Iris pigment epithelial cell (primary cell): ENCODE results near the gene OMD.

ENCODE experiments used
- DNase-seq: peaks from one replicate; pipeline ENCODE4 v3.0.0-alpha.2; 2011; ENCODE audit warnings: low read depth

OMD gene, protein sequence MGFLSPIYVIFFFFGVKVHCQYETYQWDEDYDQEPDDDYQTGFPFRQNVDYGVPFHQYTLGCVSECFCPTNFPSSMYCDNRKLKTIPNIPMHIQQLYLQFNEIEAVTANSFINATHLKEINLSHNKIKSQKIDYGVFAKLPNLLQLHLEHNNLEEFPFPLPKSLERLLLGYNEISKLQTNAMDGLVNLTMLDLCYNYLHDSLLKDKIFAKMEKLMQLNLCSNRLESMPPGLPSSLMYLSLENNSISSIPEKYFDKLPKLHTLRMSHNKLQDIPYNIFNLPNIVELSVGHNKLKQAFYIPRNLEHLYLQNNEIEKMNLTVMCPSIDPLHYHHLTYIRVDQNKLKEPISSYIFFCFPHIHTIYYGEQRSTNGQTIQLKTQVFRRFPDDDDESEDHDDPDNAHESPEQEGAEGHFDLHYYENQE

DNA sequence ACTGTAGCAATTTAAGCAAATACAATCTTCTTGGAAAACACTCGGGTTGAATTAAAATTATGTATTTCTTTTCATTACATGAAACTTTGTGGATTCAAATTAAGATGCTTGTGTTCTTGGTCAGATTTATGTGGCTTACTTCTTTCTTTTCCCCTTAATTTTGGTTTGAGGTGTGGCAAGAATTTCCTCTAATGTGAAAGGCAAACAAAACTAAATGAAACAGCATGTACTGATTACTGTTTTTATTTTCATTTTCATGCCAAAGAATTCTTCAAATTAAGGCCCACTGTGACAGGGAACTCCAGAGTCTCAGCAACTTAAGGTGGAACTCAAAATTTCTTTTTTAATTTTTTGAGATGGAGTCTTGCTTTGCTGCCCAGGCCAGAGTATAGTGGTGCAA, at the start of gene OMD:
TSS of gene OMD (minus strand) at position 132 of the 400 bp plus-strand sequence. CDS start 6,913 bp downstream, outside the sequence.
- no peak for DNase-seq

DNA sequence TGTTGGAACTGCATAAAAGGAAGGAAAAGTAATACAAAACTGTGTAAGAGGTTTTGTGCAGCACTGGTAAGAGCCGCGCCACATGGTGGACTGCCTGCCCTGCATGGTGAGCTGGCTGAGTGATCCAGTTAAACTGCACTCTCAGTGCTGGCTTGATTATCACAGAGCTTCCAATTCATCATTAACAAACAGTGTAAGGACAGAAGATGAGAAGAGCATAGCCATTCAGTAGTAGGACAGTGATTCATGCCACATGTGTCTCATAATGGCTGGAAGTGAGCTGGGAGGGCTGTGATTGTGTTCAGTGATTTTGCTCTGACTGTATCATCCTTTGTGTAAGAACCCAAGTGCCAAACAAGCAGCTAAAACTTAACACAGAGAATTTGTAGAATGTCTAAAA, 43.9 kb upstream of the OMD start:
- no peak for DNase-seq

DNA sequence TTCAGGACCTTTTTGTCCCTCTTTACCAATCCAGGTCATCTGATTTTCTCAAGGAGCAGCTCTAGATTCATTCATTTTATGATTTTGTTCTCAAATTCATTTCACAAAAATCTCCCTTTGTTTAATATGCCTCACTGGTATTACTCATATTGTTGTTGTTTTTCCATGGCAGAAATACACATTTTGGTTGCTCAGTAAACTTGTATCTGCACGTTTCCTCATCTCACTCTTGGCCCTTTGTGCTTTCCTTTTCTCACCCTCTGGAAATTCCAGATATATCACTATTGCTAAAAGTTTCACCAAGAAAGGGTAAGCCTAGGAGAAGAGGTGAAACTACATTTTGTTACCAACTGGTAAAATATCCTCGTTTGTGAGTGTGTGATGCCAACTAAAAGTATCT, 43.2 kb upstream of the OMD start:
- no peak for DNase-seq

DNA sequence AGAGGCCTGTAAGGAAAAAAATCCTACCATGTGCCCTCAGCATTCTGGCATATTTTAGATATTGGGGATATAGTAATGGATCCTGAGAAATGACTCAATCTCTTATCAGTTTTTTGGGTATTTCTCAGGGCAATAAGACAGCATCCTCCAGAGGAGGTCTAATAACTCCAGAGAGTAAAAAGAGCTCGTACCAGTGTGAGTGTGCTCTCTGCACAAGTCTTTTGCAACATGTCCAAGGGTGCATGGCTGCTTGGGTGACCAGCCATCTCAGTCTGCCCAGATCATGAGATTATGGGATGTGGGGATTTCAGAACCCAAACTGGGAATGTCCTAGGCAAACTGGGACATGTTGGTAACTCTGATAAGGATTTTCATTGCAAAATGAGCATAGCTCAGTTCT, 42.8 kb upstream of the OMD start:
- no peak for DNase-seq

DNA sequence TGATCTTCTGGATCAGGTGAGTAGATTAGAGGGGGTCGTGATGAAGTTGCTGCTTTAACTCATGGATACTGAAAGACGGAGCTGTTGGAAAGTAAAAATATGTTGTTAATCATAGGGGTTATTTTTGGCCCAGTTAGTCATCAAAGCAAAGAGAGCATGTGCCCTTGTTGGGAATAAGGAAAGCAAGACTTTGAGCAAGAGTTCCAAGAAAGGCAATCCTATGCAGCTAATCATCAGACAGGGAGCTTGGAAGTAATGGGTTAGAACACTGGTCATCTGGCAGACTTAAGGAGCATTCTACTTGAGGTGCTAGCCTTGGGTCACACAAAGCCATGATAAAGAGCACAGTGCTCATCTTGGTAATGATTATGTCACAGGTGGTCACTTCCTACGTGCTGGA, 39.7 kb upstream of the OMD start:
- DNase-seq, result peak; percentile 90

DNA sequence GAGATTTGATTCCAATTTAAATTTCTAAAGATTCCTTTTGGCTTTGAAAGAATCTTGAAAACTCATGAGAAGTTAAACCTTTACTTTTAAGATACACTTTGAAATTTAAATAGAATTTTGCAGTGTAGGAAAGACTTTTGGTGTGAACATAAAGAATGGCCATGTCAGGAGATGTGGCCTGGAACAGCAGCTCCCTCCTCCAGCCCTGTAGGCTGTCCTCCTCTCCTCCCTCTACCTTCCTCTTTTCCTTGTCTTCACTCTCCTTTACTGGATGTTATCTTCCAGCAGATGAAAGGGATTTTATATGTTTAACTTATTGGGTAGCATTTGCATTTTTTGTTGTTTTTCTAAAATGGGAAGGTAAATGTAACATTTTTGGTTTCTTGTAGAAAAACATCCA, 39.1 kb upstream of the OMD start:
- no peak for DNase-seq

DNA sequence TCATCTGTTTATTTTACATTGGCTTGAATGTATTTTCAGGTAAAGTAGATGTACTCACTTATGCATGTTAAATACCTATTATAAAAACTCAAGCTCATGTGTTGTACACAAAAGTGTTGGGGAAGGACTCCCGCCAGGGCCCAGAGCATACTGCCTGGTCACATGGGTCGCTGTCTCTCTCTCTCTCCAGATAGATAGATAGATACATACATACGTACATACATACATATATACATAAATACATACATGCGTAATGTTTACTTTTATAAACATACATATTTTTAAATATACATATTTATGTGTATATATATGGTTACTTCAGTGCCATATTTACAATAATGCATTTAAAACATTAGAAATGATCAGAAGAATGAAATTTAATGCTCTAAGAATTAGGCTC, 33.3 kb upstream of the OMD start:
- no peak for DNase-seq

DNA sequence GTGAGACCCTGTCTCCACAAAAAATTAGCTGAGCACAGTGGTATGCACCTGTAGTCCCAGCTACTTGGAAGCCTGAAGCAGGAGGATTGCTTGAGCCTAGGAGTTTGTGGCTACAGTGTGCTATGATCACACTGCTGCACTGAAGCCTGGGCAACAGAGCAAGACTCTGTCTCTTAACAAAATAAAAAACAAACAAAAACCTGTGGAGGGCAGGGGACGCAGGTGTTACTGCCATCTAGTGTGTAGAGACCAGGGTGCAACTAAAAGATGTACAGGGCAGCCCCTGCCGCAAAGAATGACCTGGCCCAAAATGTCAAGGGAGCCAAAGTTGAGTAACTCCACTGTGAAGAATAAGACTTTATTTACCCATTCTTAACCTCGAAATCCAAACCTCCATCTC, 30.9 kb upstream of the OMD start:
- DNase-seq, result no peak

DNA sequence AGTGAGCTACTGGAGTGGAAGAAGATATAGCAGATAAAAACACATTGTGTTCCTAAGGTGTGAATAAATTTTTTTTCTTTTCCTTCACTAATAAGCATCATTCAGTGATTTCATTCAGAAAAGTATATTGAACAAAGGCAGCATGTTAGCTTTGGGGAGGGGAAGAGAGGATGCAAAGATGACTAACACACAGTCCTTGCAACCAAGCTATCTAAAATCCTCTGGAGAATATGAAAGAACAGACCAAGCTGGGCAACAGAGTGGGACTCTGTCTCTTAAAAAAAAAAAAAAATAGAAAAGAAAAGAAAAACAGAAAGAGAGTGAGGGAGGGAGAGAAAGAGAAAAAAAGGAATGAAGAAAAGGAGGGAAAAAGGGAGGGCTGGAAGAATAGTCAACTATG, 22.3 kb upstream of the OMD start:
- no peak for DNase-seq

DNA sequence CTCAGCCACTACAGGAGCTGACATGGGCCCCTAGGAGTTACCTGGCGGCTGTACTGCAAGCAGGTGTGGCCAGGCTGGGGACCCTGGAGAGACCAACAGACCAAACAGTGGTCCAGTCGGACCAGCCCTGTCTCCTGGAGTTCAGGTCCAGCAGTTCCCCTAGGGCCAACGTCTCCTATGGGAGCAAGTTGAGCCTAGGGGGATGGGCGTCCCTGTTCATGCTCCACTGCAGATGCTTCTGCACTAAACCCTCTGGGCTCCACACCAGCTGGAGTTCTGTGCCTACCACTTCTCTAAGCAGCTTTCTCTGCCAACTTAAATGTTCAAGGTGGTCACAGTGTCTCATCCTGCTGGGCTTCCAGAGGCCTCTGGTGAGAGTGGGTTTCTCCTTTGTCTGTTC, 20.6 kb upstream of the OMD start:
- no peak for DNase-seq

DNA sequence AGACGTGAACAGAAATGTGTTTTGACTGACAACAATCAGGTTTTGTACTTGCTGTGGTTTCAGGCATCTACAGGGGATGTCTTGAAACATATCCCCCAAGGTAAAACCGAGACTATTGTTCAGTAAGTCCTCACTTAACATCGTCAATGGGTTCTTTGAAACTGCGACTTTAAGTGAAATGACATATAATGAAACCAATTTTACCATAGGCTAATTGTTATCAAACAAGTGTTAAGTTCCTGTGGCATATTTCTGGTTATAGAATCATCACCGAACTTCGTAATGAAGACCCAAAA, 16.4 kb upstream of the OMD start:
- DNase-seq, result no peak

DNA sequence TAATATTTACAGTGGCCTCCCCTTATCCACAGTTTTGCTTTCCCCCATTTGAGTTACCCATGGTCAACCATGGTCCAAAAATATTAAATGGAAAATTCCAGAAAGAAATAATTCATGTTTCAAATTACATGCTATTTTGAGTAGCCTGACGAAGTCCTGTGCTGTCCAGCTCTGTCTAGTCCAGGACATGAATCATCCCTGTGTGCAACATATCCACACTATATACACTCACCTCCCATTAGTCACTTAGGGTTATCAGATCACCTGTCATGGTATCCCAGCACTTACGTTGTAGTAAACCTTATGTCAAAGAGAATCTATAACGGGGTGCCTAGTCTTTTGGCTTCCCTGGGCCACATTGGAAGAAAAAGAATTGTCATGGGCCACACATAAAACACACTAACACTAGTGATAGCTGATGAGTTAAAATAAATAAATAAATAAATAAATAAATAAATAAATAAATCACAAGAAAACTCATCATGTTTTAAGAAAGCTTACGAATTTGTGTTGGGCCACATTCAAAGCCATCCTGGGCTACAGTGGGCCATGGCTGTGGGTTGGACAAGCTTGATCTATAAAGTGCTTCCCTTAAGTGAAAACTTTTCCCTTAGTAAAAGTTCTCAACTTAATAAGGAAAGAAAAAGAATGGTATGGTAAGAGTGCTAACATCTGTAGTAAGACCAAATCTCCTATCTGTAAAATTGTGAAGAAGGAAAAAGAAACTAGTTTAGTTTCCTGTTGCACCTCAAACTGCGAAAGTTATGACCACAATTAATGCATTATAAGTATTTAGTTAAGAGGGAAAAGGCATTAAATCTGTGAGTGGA, 15.9 kb upstream of the OMD start:
- peak; percentile 94 for DNase-seq

DNA sequence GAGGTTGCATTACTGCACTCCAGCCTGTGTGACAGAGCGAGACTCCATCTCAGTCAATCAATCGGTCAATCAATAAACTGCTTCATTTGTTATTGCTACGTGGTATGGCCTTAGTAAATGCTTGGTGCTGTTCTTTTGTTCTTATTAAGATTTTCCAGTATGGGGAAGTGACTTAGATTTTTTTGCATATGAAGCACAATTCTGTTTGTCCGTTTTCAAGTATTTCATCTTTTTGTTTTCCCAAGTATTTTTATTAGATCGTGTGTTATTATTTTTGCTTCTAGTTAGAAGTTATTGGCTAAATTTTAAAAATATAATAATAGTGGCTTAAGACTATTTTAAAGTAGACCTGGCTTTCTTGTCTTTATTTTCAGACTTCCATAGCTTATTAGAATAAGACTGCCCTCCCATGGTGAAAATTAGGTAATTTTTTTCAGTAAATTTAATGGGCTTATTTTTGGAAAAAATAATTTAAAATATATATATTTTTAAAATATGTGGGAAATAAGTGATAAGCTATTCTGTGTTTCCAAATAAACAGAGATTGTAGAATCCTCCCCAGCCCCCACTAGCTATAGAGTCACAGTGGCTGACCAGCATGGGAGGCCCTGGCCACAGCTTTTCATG, 14.7 kb upstream of the OMD start:
- DNase-seq, result peak; percentile 31

DNA sequence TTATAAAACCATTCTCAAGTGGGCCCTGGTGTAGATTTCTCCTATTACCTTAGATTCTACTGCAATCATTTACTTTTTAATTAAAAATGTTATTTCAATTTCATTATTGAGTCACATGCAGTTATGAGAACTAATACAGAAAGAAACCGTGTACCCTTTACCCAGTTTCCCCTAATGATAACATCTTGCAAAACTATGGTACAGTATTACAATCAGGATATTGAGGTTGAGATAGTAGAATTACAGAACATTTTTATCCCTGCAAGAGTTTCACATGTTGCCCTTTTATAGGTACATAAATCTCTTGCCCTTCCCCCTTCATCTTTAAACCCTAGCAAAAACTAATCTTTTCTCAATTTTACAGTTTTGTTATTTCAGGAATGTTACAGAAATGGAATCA, 11.0 kb upstream of the OMD start:
- no peak for DNase-seq

DNA sequence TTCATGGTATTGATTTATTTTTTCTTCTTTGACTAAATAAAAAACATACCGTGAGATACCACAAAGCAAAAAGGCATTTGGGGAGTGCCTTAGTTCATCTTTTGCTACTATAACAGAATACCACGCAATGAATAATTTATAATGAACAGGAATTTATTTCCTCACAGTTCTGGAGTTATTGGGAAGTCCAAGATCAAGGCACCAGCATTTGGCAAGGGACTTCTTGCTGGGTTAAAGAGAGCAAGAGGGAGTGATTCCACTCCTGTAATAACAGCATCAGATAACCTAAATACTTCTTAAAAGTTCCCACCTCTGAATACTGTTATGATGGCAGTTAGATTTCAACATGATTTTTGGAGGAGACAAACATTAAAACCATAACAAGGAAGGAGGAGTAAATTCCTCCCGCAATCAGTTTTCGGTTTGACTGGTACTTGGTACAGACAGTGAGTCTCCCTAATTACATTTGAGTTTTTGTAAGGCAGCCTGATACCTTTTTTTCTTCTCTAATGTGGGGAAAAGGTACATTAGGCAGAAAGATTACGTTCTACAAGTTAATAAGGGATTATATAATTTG, 8.8 kb upstream of the OMD start:
- DNase-seq, result no peak

DNA sequence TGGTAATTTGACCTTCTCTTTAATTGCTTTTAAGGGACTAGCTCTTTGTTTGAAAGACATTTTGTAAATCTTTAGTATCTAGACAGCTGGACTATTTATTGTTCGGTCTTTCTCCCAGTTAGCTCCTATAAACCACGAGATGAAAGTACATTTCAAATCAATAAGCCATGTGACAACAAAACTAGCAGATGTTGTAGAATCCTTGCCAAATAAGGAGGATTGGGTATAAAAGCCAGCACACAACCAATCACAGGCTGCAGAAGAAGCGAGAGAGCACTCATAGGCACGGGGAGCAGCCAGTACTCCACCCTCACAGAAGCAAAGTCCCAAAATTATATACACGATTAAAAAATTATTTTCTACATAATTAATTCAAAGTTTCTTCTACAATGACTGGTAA, 8.1 kb upstream of the OMD start:
- no peak for DNase-seq

DNA sequence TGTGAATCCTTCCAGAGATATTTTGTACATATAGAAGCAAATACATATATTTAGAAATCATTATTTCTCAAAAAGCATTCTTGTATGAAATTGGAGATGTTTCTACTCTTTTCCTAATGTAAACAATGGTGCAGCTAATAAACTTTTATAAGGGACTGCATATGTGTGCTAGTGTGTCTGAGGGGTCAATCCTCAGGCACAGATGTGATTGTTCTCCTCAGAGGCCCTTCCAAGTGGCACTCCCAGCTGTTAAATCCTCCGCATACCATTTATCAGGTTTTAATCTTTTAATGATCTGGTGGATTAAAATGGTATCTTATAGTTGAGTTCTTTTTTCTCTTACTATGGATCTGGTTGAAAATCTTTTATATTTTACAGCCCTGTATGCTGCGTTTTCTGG, 5.6 kb upstream of the OMD start:
- DNase-seq, result no peak

DNA sequence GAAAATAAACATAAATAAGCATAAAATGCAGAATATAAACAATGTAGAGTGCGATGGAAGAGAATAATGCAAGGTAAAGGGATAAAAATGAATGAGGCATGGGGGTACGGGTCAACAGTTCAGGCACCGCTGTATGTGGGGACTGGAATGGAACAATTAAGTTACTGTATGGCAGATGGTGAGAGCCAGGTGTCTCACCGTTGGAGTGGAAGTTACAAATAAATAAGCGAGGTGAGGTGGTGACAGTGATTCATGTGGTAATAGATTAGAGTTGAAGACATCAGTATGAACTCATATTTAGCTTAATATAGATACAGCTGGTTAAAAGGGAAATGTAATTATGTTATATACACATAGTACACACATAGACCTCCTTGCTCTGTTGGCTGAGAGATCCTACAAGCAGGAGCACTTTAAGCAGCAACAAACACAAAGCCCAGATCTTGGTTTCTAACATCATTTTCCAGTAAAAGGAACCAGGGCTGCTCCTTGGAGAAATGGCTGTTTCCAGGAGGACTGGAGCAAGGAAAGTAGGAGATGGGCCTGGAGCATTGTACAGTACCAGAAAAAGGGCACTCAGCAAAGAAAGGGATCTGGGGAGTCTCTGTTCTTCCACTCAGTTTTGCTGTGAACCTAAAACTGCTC, 2.4 kb upstream of the OMD start:
- no peak for DNase-seq

DNA sequence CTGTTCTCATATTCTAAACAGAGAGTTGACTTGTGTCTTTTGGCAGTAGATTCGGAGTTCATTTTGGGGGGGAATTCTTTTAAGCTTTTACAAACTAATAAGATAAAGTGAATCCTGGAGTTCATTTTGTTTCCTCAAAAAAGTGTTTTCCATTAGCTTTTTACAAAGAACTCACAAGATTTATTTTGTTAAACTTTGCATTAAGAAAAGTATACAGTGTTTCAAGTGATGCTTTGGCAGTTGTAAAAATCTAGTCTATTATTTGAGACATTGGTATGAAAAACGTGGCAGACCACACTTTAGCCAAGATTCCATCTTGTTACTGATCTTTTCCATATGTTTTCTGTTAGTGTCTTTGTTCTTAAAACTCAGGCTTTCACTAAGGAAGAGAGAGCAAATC, 1.2 kb upstream of the OMD start:
- DNase-seq, result peak; percentile 19

DNA sequence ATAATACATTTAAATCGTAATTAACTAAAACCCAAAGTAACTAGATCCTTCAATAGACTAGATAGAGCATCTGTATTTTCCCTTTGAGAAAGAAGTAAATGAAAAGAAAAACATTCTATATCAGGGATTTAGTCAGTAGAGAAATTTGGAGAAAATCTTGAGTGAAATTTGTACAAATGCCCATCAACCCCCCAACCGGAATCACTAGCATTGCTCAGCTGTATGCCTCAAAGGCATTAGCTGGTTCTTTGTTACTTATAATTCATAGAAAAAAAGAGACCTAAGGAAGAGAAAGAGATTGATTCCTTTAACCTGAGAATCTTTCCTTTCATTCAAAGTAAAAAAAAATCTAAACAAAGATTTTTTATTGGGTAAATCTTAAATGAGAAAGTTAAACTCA, 659 bp downstream of the OMD start:
- no peak for DNase-seq

DNA sequence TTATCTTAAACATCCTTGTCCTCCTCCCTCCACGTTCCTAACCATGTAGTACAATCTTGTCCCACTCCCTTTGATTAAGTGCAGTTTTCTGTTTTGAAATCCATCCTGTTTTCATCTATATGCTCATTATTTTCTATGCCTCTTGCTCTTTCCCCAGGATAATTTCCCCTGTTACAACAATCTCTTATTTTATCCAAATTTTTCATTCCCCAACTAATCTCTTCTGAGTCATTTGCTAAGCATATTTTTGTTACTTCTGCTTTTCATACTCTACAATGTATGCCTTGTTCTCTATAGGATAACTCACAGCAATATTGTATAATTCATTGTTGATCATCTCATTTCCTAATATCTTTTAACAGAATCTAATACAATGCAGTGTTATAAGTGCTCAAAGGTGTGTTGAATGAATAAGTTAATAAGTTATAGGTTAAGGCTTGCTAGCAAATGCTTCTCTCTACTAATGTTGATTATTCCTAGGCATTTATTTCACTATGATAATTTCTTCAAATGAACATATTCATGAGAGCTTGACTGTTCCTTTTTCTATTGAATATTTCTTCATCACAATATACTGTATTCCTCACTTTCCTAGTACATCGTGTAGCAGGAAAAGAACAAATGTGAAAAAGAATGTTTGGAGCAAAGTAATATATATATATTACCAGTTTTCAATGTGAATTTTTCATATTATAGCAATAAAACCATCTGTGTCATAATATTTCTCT, 1.5 kb downstream of the OMD start:
- no peak for DNase-seq

DNA sequence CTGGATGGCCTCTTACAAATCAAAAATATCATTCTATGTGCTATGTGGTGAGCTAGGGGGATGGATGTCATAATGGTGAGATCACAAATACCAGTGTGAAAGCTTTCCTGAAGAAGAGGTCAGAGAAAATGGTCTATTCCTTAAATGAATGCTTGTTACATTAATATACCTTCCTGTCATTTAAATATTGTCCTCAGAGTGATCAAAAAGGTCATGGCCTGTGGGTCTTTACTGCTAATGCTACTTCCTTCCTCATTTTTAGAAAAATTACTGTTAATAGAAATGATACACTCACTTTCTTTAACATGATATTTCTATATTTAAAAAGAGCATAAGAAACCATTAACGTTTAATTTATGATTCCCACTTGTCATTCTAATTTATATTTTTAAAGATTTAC, 9.7 kb downstream of the OMD start:
- DNase-seq, result peak; percentile 30
